HG03565 (cell line): ENCODE data around the gene ARHGAP6.

Experiments used
- ATAC-seq: cut with Tn5 transposase; IDR thresholded peaks from one replicate; pipeline ENCODE4 v1.9.1; 2021; ENCODE audit warnings: mild to moderate bottlenecking, moderate library complexity; ENCODE audit not compliant: unreplicated experiment

ARHGAP6 gene

DNA sequence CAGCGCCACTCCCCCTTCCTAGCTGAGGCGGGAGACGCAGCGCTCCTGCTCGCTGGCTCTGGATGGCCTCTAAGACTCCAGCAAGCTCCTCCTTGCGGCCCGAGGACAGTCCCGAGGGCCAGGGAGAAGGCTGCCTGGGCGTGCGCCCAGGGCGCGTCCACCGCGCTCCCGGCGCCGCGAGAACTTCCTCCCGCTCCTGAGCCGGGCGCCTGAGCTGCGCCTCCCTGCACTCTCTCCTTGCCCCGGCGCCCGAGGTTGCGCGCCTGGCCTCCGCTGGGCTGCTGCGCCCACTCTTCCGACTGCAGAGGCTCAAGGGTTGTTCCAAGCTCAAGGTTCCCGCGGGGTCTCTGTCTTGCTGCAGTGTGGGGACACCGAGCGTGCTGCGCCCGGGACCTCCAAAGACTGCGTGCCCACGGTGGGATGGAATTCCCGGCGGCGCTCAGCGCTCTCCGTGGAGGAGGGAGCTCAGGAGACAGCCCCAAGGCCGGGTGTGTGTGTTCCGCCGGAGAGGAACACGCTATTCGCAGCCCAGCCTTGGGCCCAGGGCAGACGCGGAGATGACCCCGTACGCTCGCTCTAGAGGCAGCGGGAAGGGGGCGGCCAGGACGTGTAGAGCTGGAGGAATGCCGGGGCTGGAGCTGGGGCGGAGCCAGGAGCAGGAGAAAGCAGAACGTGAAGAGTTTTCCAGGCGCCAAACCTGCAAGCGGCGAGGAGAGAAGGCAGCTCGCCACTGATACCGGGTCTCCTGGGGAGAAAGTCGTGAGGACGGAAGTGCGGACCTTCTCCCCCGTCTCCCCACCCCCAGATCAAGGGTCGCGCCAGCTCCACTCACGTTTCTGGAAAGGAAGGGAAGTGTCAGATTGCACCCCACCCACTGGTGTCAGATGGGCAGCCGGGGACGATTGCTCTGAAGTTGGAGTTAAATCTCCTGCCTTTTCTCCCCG lies at the start of gene ARHGAP6:
Gene ARHGAP6 (minus strand): TSS at position 753 of the 944 bp plus-strand sequence. CDS start 1,092 bp downstream, outside the sequence.
- ATAC-seq = no peak

DNA sequence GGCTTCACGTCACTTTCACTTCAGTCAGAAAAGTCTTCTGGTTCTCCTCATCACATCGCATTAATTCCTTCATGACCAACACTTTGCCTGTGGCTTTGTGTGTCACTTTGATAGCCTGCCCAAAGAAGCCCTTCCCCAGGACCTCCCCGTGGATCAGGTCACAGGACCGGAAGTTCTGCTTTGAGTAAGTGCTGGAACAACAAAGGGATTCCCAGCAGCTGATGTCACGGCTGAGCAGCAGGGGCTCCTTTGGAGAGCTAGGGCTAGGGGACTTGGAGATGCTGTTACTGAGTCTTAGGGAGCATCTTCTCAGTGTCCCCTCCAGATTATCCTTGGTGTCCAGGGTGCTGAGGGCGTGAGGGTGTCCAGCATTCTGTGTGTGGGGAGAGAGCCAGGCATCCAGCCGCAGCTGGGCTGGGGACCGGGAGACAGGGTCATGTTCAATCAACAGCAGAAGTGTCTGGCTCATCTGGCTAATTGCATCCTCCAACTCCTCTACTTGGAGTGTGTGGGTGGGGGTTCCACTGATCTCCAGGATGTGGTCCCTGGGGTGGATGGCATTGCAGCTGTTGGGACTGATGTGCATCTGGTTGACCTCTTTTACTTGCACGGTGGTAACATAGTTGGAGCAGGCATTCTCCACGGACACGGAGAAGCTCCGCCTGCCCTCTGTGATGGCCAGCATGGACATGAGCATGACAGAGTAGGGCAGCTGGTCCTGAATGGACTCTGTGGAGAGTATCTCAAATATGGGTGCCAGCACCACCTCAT lies 39.2 kb upstream of the ARHGAP6 start:
- no peak for ATAC-seq

GRCh38 chrX:11703855-11704254 lies 38.1 kb upstream of the ARHGAP6 start:
- no peak for ATAC-seq

DNA sequence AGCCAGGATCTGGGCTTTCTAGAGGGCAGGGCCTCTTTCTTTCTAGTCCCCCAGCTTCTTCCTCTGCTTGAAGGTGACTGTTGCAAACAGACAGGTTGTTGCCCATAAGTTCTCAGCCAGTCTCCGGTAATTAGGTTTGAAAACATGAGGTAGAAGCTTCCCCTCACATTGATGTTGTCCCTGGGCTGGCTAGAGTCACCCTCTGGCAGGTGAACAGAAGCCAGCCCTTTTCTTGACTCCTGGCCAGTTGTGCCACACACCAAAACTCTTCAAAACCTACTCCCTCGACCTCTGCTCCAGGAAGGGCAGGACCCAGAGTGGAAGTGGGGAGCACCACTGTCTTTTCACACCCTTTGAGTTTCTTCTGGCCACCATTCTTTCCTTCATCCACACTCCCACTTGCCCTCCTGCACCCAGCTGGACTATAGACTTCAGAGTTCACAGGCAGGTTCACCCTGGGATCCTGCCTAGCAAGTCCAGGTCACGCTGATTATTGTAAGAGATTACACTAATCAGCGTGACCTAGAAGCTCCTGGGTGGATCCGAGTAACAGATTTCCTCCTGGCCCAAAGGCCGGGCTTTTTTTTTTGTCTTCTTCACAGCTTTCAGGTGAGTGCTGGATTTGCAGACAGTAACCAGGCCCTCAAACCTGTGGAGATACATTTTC lies 37.4 kb upstream of the ARHGAP6 start:
- ATAC-seq = no peak

DNA sequence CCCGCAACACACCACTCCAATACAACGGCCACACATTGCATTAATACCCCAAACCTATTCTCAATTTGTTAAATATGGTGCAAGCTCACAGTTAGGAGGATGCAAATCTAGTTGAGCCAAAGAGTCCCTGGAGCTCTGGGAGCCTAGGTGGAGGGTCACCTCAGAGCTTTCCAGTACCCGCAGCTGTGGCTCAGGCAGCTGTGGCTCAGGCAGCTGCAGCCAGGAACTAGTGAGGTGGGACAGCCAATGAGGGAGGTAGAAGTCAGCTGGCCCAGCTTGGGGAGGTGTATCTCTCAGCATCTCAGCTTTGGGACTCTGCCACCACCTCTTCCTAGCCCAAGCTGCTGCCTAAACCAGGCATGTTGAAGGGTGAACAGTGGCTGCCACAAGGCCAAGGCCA lies 36.7 kb upstream of the ARHGAP6 start:
- no peak for ATAC-seq

- ATAC-seq = no peak
These were observed 33.0 kb upstream of the ARHGAP6 start for GRCh38 chrX:11698702-11699101.

DNA sequence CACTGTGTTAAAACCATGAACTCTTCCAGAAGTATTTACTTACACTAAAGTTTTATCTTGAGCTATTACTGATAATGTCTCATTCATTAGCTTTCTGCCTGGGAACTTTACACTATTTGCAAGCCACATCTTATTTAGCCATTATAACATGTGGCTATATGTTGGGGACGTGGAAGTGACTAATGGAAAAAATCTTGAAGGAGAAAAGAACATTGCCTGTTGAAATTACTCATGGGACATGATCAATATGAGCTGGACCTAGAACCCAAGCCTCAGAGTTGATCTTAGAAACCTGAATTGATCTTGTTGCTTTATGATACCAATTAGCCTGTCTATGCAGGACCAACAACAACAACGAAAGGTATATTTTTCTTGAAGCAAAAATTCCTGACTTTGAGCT lies 22.5 kb upstream of the ARHGAP6 start:
- ATAC-seq = no peak

GRCh38 chrX:11687157-11687556 lies 21.4 kb upstream of the ARHGAP6 start:
- ATAC-seq = no peak

GRCh38 chrX:11683057-11683456 lies 17.3 kb upstream of the ARHGAP6 start:
- ATAC-seq = no peak

- ATAC-seq = no peak
These were observed 12.4 kb upstream of the ARHGAP6 start for GRCh38 chrX:11678158-11678557.

- no peak for ATAC-seq
These were observed 6.5 kb upstream of the ARHGAP6 start for GRCh38 chrX:11672213-11672612.

GRCh38 chrX:11670316-11670715 lies 4.6 kb upstream of the ARHGAP6 start:
- no peak for ATAC-seq

GRCh38 chrX:11666952-11667685 lies 1.4 kb upstream of the ARHGAP6 start:
- ATAC-seq = no peak

- no peak for ATAC-seq
These were observed 444 bp upstream of the ARHGAP6 start for GRCh38 chrX:11666164-11666563.

GRCh38 chrX:11664211-11665167 lies 1.2 kb downstream of the ARHGAP6 start:
- ATAC-seq = no peak

- no peak for ATAC-seq
These were observed 1.9 kb downstream of the ARHGAP6 start for GRCh38 chrX:11663875-11664210.

GRCh38 chrX:11655282-11656015 lies 10.3 kb downstream of the ARHGAP6 start:
- no peak for ATAC-seq

- no peak for ATAC-seq
These were observed 16.8 kb downstream of the ARHGAP6 start for GRCh38 chrX:11648705-11649519.
